Stimulated activated effector memory CD8-positive, alpha-beta T cell treated with anti-CD3 and anti-CD28 coated beads, Interleukin-12 subunit alpha, Interleukin-12 subunit beta, amount 100 ng/mL, for 72 hours (primary cell): ENCODE measurements around the gene PPP1R26.
"Not testable (repeated sequence)": the region's sequence is repeated elsewhere in the genome, so short reads cannot be mapped to it uniquely, and the experiment has no call there.

Source experiments
- ATAC-seq: fragments of 150-1000 bp; cut with Tn5 transposase; 2 replicates; pipeline ENCODE4 v1.10.0; 2021
- DNase-seq, 2 donors: peaks; one replicate each; pipeline ENCODE4 v3.0.0; 2021 to 2022; ENCODE audit warnings: low spot score in 2 of 2
- H3K27ac Mint-ChIP-seq: one replicate; pipeline ENCODE4 v1.8.0; 2022; ENCODE audit warnings: mild to moderate bottlenecking, mixed read lengths
- H3K36me3 Mint-ChIP-seq: one replicate; pipeline ENCODE4 v1.8.0; 2022; ENCODE audit warnings: mild to moderate bottlenecking, mixed read lengths
- H3K4me1 Mint-ChIP-seq: one replicate; pipeline ENCODE4 v1.8.0; 2022; ENCODE audit warnings: mixed read lengths
- H3K4me3 Mint-ChIP-seq: one replicate; pipeline ENCODE4 v1.8.0; 2022; ENCODE audit warnings: mild to moderate bottlenecking, mixed read lengths
- H3K9me3 Mint-ChIP-seq: one replicate; pipeline ENCODE4 v1.8.0; 2022; ENCODE audit warnings: mixed read lengths

The PPP1R26 gene

GRCh38 chr9:135454737-135455136 lies 24.8 kb upstream of the PPP1R26 start:
- ATAC-seq (no peak), DNase-seq (no peak)
- Mint-ChIP-seq H3K4me3 (no peak overlapping the region), H3K4me1 (no peaks in the 10 kb centered on the region), H3K36me3 (no peaks in the 10 kb centered on the region), H3K9me3 (peaks cover 3% of the 10 kb centered on the region), H3K27ac (no peak overlapping the region)

- H3K27ac Mint-ChIP-seq = no peak overlapping the region
- peaks cover 3% of the 10 kb centered on the region for H3K9me3 Mint-ChIP-seq
- H3K36me3 Mint-ChIP-seq = no peaks in the 10 kb centered on the region
- DNase-seq (no peak), ATAC-seq (no peak)
- H3K4me1 Mint-ChIP-seq = no peaks in the 10 kb centered on the region
- H3K4me3 Mint-ChIP-seq = no peak overlapping the region
Observed at GRCh38 chr9:135455401-135456030, 24.1 kb upstream of the PPP1R26 start.

GRCh38 chr9:135456436-135457104 lies 23.0 kb upstream of the PPP1R26 start:
- Mint-ChIP-seq H3K9me3 (peaks cover 3% of the 10 kb centered on the region), H3K27ac (no peak overlapping the region), H3K4me3 (no peak overlapping the region), H3K4me1 (no peaks in the 10 kb centered on the region), H3K36me3 (no peaks in the 10 kb centered on the region)
- DNase-seq (no peak), ATAC-seq (no peak)

GRCh38 chr9:135458478-135458877 lies 21.1 kb upstream of the PPP1R26 start:
- not testable (repeated sequence) for ATAC-seq, H3K4me1 Mint-ChIP-seq, H3K36me3 Mint-ChIP-seq, H3K4me3 Mint-ChIP-seq, H3K27ac Mint-ChIP-seq, DNase-seq, H3K9me3 Mint-ChIP-seq

- peaks cover 3% of the 10 kb centered on the region for H3K9me3 Mint-ChIP-seq
- H3K36me3 Mint-ChIP-seq = no peaks in the 10 kb centered on the region
- no peak overlapping the region for H3K27ac Mint-ChIP-seq
- DNase-seq (no peak), ATAC-seq (no peak)
- H3K4me1 Mint-ChIP-seq = peaks cover 4% of the 10 kb centered on the region
- no peak overlapping the region for H3K4me3 Mint-ChIP-seq
Observed at GRCh38 chr9:135461936-135462335, 17.6 kb upstream of the PPP1R26 start.

- DNase-seq (no peak), ATAC-seq (no peak)
- H3K9me3 Mint-ChIP-seq = peaks cover 3% of the 10 kb centered on the region
- no peak overlapping the region for H3K4me3 Mint-ChIP-seq
- no peak overlapping the region for H3K27ac Mint-ChIP-seq
- no peaks in the 10 kb centered on the region for H3K36me3 Mint-ChIP-seq
- peaks cover 4% of the 10 kb centered on the region for H3K4me1 Mint-ChIP-seq
Observed at GRCh38 chr9:135463140-135463539, 16.4 kb upstream of the PPP1R26 start.

- Mint-ChIP-seq H3K36me3 (no peaks in the 10 kb centered on the region), H3K4me3 (no peak overlapping the region), H3K4me1 (peaks cover 11% of the 10 kb centered on the region), H3K27ac (peak overlapping the region; percentile 49), H3K9me3 (no peaks in the 10 kb centered on the region)
- ATAC-seq = no peak
- no peak for DNase-seq
Observed at GRCh38 chr9:135464181-135464580, 15.4 kb upstream of the PPP1R26 start.

- no peaks in the 10 kb centered on the region for H3K9me3 Mint-ChIP-seq
- no peaks in the 10 kb centered on the region for H3K36me3 Mint-ChIP-seq
- ATAC-seq (peak; percentile 94), DNase-seq (peak; percentile 36 to 75)
- H3K4me1 Mint-ChIP-seq = peaks cover 24% of the 10 kb centered on the region
- peak overlapping the region; percentile 61 for H3K4me3 Mint-ChIP-seq
- H3K27ac Mint-ChIP-seq = no peak overlapping the region
Observed at GRCh38 chr9:135468854-135469521, 10.6 kb upstream of the PPP1R26 start.

- H3K36me3 Mint-ChIP-seq = no peaks in the 10 kb centered on the region
- H3K4me3 Mint-ChIP-seq = no peak overlapping the region
- no peak for DNase-seq
- no peak for ATAC-seq
- no peak overlapping the region for H3K27ac Mint-ChIP-seq
- peaks cover 20% of the 10 kb centered on the region for H3K4me1 Mint-ChIP-seq
- H3K9me3 Mint-ChIP-seq = no peaks in the 10 kb centered on the region
Observed at GRCh38 chr9:135471791-135472640, 7.6 kb upstream of the PPP1R26 start.

- Mint-ChIP-seq H3K9me3 (no peaks in the 10 kb centered on the region), H3K36me3 (no peaks in the 10 kb centered on the region), H3K4me3 (no peak overlapping the region), H3K27ac (no peak overlapping the region), H3K4me1 (peaks cover 20% of the 10 kb centered on the region)
- DNase-seq = no peak
- ATAC-seq = no peak
Observed at GRCh38 chr9:135473972-135474543, 5.5 kb upstream of the PPP1R26 start.

GRCh38 chr9:135474915-135475314 lies 4.7 kb upstream of the PPP1R26 start:
- no peak overlapping the region for H3K27ac Mint-ChIP-seq
- H3K4me1 Mint-ChIP-seq = peaks cover 14% of the 10 kb centered on the region
- ATAC-seq = peak; percentile 68
- no peaks in the 10 kb centered on the region for H3K9me3 Mint-ChIP-seq
- no peak overlapping the region for H3K4me3 Mint-ChIP-seq
- no peaks in the 10 kb centered on the region for H3K36me3 Mint-ChIP-seq
- DNase-seq = no peak

GRCh38 chr9:135476561-135477355 lies 2.8 kb upstream of the PPP1R26 start:
- Mint-ChIP-seq H3K4me3 (no peak overlapping the region), H3K27ac (no peak overlapping the region), H3K4me1 (peaks cover 5% of the 10 kb centered on the region), H3K36me3 (no peaks in the 10 kb centered on the region), H3K9me3 (no peaks in the 10 kb centered on the region)
- DNase-seq = no peak
- ATAC-seq = no peak

- no peak overlapping the region for H3K27ac Mint-ChIP-seq
- no peaks in the 10 kb centered on the region for H3K36me3 Mint-ChIP-seq
- no peak for ATAC-seq
- peaks cover 5% of the 10 kb centered on the region for H3K4me1 Mint-ChIP-seq
- H3K4me3 Mint-ChIP-seq = peak overlapping the region; percentile 81
- no peaks in the 10 kb centered on the region for H3K9me3 Mint-ChIP-seq
- no peak for DNase-seq
Observed at GRCh38 chr9:135478191-135478590, 1.4 kb upstream of the PPP1R26 start.

GRCh38 chr9:135478829-135479468 lies 633 bp upstream of the PPP1R26 start:
- no peaks in the 10 kb centered on the region for H3K36me3 Mint-ChIP-seq
- H3K4me3 Mint-ChIP-seq = peak overlapping the region; percentile 81
- ATAC-seq = no peak
- H3K27ac Mint-ChIP-seq = peak overlapping the region; percentile 79
- peaks cover 5% of the 10 kb centered on the region for H3K4me1 Mint-ChIP-seq
- DNase-seq = no peak
- H3K9me3 Mint-ChIP-seq = no peaks in the 10 kb centered on the region
